Measurements from ENCODE around the gene PCDHGA1. TPM values are rescaled to one million over a fixed set of nuclear protein-coding genes. Genes with fewer than 3 reads are reported as not detected.

Gene PCDHGA1
- total RNA-seq, 1 experiment from 2014 or later = 0.63 TPM

DNA sequence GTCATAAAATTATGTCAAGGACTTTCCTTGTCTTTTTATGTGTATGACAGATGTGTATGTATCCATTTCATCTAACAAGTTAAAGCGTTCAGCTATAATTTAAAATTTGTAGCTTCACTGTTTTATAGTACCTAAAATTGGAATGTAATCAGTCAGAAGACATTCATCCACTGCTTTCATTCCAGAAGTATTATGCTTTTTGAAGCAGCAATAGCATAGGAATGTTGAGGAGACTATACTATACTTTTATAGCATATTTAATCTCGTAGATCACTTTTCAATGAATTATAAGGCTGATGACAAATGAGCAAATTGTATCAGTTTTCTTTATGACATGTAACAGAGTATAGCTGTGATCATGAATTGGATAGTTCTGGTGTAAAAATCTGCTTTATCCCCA lies 106.9 kb downstream of the PCDHGA1 start:
- peaks cover 5 to 9% of the 10 kb centered on the region in 2 experiments; a peak in 3 of 4 replicates for H3K4me1 Mint-ChIP-seq
- H3K23me2 ChIP-seq (ENCODE audit: insufficient read length, low read depth, low read length, poor library complexity, severe bottlenecking) = no peaks in the 10 kb centered on the region
- no CpG with 5 or more reads among the region's 2 CpGs for WGBS (ENCODE audit: extremely low coverage, insufficient read length, low lambda C conversion rate)
- no peak overlapping the region for H3K4me2 ChIP-seq (ENCODE audit: insufficient read depth, insufficient read length, low read length)
- H3K27ac Mint-ChIP-seq = no peak overlapping the region
- no peaks in the 10 kb centered on the region for H3K27me3 ChIP-seq (ENCODE audit: insufficient read depth, low read length)
- no peak overlapping the region for H2BK12ac ChIP-seq (ENCODE audit: insufficient read length, low read depth, low read length)
- no peaks in the 10 kb centered on the region for H3K79me1 ChIP-seq (ENCODE audit: insufficient read depth, low read depth, low read length, poor library complexity, severe bottlenecking)
- H3K9ac ChIP-seq (ENCODE audit: extremely low read depth, insufficient read length, low read length) = no peak overlapping the region
- H2BK20ac ChIP-seq (ENCODE audit: low read depth, low read length, poor library complexity, severe bottlenecking) = no peak overlapping the region
- H3T11ph ChIP-seq (ENCODE audit: low read length) = no peak overlapping the region
- H3K4me1 ChIP-seq (ENCODE audit: insufficient read depth, low read length) = peaks cover 2% of the 10 kb centered on the region; the same call in 1 of the 2 replicates
- no peak for DNase-seq
- no peak overlapping the region for H2BK15ac ChIP-seq (ENCODE audit: low read depth, low read length)
- H3K23ac ChIP-seq (ENCODE audit: insufficient read length, low read depth, low read length) = no peak overlapping the region
- no peak overlapping the region for H2AFZ ChIP-seq (ENCODE audit: low read length)
- no peak overlapping the region for H3K18ac ChIP-seq (ENCODE audit: insufficient read length, low read depth, low read length)
- H2BK5ac ChIP-seq (ENCODE audit: insufficient read length, low read length) = no peak overlapping the region
- no peak overlapping the region for H4K5ac ChIP-seq (ENCODE audit: insufficient read length, low read depth, low read length)
- no peak overlapping the region for H3K4ac ChIP-seq (ENCODE audit: low read depth, low read length)
- no peaks in the 10 kb centered on the region for H3K9me3 ChIP-seq (ENCODE audit: control insufficient read depth, low read depth, low read length)
- H4K91ac ChIP-seq (ENCODE audit: insufficient read length, low read depth, low read length) = no peak overlapping the region
- TF ChIP-seq, protein P1, sequence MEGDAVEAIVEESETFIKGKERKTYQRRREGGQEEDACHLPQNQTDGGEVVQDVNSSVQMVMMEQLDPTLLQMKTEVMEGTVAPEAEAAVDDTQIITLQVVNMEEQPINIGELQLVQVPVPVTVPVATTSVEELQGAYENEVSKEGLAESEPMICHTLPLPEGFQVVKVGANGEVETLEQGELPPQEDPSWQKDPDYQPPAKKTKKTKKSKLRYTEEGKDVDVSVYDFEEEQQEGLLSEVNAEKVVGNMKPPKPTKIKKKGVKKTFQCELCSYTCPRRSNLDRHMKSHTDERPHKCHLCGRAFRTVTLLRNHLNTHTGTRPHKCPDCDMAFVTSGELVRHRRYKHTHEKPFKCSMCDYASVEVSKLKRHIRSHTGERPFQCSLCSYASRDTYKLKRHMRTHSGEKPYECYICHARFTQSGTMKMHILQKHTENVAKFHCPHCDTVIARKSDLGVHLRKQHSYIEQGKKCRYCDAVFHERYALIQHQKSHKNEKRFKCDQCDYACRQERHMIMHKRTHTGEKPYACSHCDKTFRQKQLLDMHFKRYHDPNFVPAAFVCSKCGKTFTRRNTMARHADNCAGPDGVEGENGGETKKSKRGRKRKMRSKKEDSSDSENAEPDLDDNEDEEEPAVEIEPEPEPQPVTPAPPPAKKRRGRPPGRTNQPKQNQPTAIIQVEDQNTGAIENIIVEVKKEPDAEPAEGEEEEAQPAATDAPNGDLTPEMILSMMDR (conservative IDR thresholded peaks at IDR 0.05) = no peak
- H2AK5ac ChIP-seq (ENCODE audit: insufficient read length, low read length) = no peak overlapping the region
- H4K8ac ChIP-seq (replicated peaks; ENCODE audit: insufficient read length, low read depth, low read length) = no peak overlapping the region
- no peak overlapping the region for H2BK120ac ChIP-seq (ENCODE audit: low read depth, low read length, poor library complexity, severe bottlenecking)
- no peak overlapping the region for H3K4me3 Mint-ChIP-seq
- H3K9me3 Mint-ChIP-seq = peaks cover 27 to 28% of the 10 kb centered on the region in 2 experiments
- no peaks in the 10 kb centered on the region for H4K20me1 ChIP-seq (ENCODE audit: control insufficient read depth, insufficient read depth, insufficient read length)
- no peaks in the 10 kb centered on the region for H3K27me3 Mint-ChIP-seq (ENCODE audit: low read depth)
- H3K56ac ChIP-seq (ENCODE audit: insufficient read length, low read depth, low read length) = no peak overlapping the region
- no peaks in the 10 kb centered on the region for H3K79me2 ChIP-seq (ENCODE audit: insufficient read depth, low read length)
- H3K27ac ChIP-seq (ENCODE audit: insufficient read length, low read depth, low read length) = no peak overlapping the region
- H3K14ac ChIP-seq (ENCODE audit: insufficient read depth, low read length) = no peak overlapping the region
- H3K36me3 Mint-ChIP-seq (ENCODE audit: insufficient read depth in 1 of 3, low read depth in 3 of 3) = peaks cover 20 to 31% (median 25%) of the 10 kb centered on the region in 3 experiments; a peak in 6 of 7 replicates
